Stimulated activated CD4-positive, alpha-beta T cell treated with anti-CD3 and anti-CD28 coated beads, Interleukin-2, amount 100 ng/mL, for 4 hours (primary cell): ENCODE data around the gene FASN.

ENCODE experiments used
- DNase-seq: peaks from one replicate; pipeline ENCODE4 v3.0.0-alpha.2; 2020; ENCODE audit warnings: low read depth

The FASN gene

DNA sequence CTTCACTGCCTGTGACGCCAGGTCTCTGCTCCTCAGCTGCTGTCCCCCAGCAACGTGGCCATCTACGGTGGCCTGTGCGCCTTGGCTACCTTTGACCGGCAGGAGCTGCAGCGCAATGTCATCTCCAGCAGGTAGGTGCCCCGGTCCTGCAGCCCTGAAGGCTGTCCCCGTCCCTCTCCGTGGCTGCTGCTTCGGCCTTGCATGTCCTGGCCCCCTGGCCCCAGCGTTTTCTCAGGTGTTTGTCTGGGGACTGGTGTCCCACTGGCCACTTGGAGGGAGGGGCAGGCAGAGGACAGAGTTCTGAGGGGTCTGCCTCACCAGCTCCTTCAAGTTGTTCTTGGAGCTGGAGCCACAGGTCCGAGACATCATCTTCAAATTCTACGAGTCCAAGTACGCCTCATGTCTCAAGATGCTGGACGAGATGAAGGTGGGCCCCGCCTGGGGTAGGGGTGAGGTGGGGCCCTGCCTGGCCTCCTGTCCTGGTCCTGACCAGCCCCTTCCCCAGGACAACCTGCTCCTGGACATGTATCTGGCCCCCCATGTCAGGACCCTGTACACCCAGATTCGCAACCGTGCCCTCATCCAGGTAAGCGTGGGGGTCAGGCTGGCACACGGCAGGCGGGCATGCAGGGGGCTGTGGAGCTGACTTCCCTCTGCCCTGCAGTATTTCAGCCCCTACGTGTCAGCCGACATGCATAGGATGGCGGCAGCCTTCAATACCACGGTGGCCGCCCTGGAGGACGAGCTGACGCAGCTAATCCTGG is 41.9 kb downstream of the FASN start:
- no peak for DNase-seq

DNA sequence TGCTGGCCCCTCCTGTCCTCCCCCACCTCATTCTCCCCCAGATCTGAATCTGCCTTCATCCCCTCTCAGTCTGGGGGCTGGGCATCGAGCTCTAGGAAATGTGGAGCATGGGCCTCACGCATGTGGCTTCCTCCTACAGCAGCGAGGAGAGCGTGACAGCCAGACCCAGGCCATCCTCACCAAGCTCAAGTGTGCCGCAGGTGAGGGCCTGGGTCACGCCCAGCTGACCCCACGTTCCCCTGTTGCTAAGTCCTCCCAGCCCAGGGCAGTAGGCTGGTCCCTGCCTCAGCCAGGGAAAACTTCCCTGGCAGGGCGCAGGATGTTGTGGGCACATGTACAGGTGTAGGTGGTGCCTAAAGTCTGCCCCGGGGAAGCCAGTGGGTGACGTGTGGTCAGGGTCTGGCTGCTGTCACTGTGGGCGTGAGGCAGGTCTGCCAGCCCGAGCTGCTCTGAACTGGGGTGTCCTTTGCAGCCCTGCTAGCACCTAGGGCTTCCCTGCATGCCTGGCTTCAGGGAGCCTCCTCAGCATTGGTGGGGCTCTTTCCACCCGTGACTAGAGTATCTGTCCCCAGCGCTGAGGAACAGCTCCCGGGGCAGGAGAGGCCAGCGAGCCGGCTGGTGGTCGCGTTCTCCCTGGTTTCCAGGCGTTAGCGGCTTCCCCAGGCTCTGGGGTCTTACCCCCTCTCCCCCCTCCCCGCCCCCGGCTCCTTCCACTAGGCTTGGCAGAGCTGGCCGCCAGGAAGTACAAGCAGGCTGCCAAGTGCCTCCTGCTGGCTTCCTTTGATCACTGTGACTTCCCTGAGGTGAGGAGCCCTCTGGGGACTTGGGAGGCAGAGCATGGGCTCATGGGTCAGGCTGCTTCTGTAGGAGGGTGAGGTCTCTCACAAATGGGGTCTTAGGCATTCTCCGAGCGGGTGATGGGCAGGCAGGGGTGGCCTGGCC is 42.7 kb downstream of the FASN start:
- no peak for DNase-seq

DNA sequence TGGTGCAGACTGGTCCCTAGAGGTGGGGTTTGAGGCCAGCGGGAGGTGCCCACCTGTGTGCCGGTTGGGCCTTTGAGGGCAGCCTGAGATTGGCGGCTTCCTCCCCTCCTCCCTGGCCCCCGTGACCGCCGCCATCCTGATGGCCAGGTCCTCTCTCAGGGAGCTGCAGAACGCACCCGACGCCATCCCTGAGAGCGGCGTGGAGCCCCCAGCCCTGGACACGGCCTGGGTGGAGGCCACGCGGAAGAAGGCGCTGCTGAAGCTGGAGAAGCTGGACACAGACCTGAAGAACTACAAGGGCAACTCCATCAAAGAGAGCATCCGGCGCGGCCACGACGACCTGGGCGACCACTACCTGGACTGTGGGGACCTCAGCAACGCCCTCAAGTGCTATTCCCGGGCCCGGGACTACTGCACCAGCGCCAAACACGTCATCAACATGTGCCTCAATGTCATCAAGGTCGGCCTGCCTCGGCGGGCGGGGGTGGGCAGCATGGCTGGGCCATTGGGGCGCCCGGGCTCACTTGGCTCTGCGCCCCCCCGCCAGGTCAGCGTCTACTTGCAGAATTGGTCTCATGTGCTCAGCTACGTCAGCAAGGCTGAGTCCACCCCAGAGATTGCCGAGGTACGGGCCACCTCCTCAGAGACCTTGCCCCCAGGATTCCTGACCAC is 43.5 kb downstream of the FASN start:
- no peak for DNase-seq

DNA sequence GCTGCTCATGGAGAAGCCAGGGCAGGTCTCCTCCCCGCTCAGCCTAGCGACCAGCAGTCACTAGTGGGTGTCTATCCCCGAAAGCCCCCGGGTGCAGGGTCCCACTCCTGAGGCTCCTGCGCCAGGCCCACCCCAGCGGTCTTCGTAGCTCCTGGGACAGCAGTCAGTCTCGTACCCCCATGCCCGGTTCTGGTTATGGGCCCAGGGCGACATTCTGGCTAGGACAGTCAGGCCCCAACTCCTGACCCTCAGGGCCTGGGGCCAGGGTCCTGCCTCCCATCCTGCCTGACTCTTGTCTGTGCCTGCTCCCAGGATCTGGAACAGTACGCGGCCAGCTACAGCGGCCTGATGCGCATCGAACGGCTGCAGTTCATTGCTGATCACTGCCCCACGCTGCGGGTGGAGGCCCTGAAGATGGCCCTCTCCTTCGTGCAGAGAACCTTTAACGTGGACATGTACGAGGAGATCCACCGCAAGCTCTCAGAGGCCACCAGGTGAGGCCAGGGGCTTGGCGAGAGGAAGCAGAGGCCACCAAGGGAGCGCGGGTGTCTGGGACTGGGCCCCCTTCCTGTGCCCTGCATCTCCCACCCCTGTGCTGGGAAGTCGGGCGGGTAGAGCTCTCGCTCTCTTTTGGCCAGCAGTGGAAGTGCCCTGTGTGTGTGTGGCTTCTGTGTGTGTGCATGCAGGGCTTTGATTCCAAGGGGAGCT is 44.3 kb downstream of the FASN start:
- no peak for DNase-seq

DNA sequence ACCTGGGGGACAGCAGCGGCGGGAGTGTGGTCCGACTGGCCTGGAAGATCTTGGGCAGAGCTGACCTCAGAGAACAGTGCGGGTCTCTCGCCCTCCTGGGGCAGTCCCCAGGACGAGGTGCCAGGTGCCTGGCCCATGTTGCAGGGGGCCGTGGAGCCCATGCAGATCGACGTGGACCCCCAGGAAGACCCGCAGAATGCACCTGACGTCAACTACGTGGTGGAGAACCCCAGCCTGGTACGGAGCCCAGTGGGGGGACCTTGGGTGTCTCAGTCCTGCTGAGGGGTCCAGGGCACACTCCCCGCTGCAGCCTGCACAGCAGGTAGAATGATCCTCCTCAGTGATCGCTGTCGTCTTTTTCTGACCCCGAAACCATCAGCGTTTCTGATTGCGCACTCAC is 44.9 kb downstream of the FASN start:
- no peak for DNase-seq

DNA sequence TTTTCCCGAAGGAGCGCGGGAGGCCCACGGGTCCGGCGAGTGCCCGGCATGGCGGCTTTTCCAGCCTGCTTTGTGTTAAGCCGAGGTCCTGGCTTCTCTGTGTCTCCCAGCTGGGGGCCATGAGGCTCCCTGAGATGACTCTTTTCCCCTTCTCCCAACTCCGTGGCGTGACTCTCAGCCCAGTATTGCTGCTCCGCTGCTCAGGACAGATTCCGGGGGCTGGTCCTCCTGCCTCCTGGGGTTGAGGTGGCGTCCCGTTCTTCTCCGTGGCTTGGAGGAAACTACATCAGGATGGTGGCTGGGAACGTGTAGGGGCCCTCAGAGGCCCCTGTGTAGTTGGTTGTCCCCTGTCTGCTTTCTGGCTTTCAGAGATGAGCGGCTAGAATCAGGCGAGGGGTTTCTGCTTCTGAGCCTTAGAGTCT is 45.4 kb downstream of the FASN start:
- no peak for DNase-seq

DNA sequence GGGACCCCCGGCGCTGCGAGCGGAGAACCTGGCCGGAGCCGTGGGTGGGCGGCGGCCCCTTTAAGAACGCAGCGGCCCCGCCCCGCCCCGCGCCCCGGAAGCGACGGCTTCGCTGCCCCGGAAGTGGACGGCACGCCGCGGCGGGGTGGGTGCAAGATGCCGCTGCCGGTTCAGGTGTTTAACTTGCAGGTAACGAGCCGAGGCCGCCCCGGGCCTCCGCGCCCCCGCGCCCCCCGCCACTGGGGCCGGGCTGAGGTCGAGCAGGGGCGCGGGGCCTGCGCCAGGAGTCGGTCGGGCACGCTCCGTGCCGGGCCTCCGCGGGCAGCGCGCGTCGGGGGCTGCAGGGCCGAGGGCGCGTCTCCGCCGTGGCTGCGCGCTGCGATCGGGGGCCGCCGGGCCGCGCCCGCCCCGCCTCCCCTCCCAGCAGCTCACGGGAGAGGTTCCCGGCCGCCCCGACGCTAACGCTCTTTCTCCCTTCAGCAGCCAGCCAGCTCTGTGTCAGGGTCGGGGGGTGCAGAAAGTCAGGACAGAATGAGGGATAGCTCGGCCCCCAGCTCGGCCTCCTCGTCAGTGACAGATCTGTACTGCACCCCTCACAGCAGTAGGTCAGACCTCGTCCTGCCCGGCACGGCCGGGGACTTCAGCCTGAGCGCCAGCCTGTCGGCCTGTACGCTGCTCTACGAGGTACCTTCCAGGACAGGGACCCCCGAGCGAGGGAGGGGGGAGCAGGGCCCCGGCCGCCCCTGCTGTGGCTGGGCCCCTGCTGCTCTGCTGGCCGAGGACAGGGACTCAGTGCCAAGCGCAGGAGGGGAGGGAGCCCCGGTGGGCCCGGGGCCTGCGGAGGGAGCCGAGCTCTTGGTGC is 46.0 kb downstream of the FASN start, which contains the start of the genes GPS1 and RFNG:
Gene GPS1, plus strand, starts transcription at position 123 of the 862 bp plus-strand sequence. Its CDS starts 34 bp downstream, at position 157.
Gene RFNG, minus strand, starts transcription at position 36 of the 862 bp plus-strand sequence. CDS start 45 bp downstream, outside the sequence.
- peak; percentile 76 for DNase-seq

DNA sequence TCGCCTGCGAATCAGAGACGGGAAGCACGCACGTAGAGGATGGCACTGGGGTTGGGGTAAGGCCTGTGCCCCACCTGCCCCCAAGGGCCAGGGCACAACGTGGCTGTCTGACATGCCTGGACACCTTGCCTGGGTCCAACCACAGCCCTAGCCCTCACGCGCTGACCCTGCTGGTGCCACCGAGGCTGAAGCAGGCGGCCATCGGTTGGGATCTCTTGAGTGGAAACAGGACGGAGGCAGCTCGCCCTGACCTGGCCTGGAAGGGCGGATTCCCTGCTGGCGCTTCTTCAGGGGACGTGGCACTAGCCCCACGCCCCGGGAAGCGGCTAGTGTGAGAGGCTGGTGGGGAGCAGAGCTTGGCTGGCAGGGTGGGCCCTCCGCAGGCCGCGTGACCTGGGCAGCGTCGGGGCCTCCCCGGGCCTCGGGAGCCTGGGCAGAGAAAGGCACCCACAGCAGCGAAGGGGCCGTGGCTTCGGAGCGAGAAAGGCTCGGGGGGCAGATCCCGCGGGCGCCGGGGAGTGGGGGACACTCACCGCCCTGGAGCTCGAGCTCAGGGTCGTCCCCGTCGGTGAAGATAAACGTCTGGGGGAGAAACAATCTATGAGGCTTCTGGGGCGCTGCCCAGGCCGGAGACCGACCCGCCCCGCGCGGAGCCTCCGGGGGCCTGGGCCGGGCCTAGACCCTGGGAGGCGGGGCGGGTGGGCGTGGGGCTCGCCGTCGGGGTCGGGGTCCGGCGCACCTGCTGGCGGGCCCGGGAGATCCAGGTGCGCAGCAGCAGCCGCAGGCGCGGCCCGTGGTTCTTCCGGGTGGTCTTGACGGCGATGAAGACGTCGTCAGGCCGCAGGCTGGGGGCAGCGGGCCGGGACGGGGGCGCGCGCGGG is 47.0 kb downstream of the FASN start:
- no peak for DNase-seq

DNA sequence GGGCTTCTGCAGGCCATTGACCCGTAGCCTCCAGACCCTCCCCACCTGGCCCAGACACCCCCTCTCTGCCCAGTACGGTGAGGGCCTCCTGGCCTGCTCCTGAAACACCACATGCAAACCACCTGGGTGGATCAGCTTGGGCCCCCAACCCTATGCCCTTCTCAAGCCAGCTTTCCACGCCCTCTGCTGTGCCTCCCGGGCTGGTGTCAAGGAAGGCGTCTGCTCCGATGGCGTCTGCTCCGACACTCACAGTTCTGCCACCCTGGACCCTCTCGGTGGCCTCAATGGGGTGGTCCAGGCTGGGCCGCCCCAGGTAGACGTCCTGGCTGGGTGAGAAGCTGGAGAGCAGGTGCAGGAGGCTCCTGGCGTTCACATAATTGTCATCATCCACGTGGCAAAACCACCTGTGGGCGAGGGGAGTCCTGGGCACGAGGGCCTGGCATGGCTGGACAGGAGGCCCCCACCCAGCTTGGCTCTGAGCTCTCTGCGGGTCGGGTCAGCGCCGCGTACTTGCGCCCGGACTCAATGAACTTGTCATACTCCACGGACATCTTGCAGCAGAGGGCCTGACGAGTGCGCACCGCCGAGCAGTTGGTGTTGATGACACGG is 47.8 kb downstream of the FASN start:
- no peak for DNase-seq

DNA sequence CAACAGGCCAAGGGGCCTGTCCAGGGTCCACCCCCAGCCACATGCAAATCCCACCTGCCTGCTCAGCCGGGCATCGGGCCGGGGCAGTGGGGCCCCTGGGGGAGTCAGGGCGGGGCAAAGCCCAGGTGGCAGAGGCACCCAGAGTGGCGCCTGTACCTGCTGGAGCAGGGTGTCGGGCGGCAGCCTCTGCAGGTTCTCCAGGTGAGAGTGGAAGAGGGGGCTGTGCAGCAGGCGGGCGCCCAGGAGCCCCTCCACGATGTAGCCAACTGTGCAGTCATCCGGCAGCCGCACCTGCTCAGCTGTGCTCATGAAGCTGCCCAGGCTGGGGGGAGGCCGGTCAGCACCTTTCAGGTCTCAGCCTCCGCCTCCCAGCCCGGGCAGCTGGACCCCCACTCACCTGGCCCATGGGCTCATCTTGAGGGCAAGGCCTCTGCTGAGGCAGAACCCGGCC is 48.5 kb downstream of the FASN start:
- DNase-seq = no peak

DNA sequence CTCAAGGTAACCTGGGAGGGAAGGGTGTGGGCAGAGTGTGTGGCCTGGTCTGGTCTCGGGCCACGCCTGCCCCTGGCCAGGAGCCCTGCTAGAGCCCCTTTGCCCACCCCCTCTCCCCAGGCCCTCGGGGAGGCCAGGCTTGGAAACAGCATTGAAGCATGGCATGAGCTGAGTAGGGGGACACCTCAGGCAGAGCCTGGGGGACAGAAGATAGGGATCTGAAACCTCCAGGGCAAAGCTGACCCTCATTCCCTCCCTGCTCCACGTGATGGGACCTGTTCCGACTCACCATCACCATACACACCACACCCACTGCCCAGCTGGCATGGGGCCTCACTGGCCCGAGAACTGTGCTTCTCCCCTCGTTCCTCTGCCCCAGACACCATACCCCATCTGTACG is 48.9 kb downstream of the FASN start:
- no peak for DNase-seq

DNA sequence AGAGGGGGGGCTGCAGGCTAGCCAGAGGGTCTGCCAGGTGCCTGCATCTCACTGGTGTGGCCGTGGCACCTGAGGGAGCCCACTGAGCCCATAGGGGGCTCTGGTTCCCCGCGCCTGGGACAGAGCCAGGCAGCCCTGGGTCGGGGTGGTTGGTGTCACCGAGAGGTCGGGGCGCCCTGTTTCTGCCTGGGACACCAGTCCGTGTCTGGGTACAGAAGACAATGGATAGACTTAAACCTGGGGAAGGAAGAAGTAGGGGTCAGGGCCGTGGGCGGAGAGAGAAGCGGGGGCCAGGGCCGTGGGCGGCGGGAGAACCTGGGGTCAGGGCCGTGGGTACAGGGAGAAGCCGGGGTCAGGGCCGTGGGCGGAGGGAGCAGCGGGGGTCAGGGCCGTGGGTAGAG is 49.5 kb downstream of the FASN start:
- DNase-seq = no peak

DNA sequence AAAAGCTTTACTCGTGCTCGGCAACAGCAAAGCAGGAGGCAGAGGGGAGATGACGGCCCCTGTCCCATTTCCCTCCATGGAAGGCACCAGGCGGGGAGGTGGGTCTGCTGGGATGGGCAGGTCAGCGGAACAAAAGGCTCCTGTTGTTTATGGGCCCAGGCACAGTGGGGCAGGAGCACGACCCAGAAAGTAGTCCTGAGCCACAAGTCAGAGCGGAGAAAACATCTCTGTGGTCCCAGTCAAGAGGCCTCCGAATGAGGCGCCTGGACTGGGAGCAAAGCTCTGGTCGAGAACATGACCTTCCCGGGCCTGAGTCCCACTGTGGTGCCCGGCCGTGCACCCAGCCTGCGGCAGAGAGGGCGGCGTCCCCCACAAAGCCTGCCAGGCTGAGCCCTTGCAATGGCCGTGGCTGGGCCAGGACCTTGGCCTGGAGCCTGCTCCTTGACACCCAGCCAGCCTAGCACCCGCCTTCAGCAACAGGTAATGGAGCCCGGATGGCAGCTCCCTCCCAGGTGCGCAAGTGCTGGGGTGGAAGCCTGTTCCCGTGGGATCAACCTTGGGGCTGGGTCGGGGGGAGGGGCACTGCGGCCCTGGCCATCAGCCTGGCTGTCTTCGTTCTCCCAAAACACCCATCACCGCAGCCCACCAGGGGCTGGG is 50.0 kb downstream of the FASN start:
- no peak for DNase-seq

DNA sequence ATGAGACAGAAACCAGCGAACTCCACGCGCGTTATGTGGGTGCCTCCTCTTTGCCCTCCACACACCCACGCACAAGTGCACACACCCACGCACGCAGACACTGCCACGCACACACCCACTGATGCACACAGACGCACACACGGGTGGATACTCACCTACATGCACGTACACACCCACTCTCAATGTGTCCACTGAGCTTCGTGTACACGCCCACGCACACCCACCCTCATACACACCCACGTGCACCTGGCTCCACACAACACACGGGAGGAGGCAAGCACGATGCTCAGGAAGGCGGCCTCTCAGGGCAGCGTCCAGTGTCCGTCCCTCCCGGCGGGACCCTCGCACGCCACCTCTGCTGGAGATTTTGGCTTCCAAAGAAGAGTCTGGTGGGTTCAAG is 50.7 kb downstream of the FASN start:
- no peak for DNase-seq

DNA sequence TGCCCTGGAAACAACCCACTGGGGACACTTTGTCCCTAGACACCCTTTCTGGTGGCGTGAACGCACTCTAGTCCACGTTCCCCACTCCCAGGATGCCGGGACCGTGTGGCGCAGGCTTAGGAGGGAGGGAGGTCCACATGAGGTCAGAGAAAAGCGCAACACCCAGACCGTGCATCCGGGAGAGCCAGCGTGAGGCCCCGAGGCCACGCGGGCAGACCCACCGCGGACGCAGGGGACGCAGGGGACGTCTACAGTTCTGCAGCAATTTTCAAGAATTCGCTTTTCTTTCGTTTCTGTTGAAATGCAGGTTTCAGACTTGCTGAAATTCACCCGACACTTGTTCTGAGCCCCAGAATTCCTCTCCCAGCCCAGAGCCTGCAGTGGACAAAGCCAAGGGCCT is 51.1 kb downstream of the FASN start:
- DNase-seq = no peak

DNA sequence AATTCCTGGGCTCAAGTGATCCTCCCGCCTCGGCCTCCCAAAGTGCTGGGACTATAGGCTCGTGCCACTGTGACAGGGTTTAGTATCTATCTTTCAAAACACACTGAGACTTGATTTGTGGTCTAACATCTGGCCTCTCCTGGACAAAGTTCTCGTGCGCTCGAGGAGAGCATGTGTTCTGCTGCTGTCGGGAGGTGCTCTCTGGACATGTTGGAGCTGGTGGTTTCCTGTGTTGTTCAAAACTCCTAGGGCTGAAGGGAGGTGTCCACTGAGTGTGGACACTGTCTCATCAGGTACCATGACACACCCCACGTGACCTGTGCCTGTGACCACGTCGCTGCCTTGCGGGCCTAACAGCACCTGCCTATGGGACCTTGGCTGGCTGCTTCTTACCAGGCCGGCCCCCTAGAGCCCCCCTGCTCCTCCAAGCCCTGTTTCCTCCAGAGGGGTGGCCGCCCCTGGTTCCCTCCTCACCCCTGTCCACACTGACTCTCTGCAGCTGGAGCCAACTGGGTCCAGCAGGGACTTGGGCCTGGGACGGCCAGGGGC is 52.0 kb downstream of the FASN start:
- no peak for DNase-seq

DNA sequence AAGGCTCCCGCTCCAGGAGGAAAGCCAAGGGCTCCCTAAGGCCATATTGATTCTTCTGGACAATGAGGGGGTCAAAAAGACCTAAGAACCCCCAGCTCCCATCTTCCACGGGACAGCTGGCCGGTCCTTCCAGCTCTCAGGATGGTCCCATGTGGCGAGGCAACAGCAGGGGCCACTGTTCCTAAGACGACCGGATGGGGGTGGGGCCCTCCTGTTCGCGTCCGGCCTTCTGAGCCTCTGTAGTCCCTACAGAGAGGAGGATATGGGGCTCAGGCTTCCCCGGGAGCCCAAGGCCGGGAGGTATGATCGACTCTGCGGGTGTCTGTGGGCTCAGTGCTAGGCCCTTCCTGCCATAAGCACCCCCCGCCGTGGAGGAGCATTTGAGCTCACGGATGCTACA is 54.5 kb downstream of the FASN start:
- no peak for DNase-seq

DNA sequence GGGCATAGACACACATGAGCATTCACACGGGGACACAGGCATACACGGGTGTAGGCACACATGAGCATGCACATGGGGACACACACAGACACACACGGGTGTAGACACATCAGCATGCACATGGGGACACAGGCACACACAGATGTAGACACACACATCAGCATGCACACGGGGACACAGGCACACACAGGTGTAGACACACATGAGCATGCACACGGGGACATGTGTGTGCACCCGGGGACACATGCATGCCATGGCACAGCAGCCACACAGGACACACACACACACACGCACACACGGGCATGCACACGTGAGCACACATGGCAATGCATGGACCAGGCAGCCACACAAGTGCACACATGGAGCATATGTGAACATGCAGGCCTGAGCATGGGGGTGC is 55.4 kb downstream of the FASN start:
- DNase-seq = no peak
